BJ (cell line): ENCODE results near the gene KMT2A. TPM values are rescaled to one million over a fixed set of nuclear protein-coding genes. Genes with fewer than 3 reads are reported as not detected.
A peak's percentile ranks its signal among the peaks of the same experiment; 100 is the strongest.

Experiments
- CTCF ChIA-PET: fragments of 350-600 bp; formaldehyde crosslinking; extraction: SDS; loops from one replicate; lab custom pipeline; 2021; ENCODE audit warnings: antibody characterized with exemption, inconsistent platforms; lab: Yijun Ruan, JAX
- POLR2A ChIA-PET: fragments of 300-600 bp; sonication (Branson Sonifier 250); formaldehyde crosslinking; extraction: SDS; loops from one replicate; lab custom pipeline; 2021; ENCODE audit warnings: antibody characterized with exemption; lab: Charles Lee
- DNase-seq: peaks from one replicate; pipeline ENCODE4 v3.0.0-alpha.2; 2011; ENCODE audit warnings: low read depth
- H3K27me3 ChIP-seq: 2 replicates; pipeline ENCODE4 v1.6.0; 2011; ENCODE audit warnings: low read length; ENCODE audit not compliant: control insufficient read depth, insufficient read depth
- H3K36me3 ChIP-seq: 2 replicates; pipeline ENCODE4 v1.5.1; 2011; ENCODE audit warnings: low read length; ENCODE audit not compliant: control insufficient read depth, insufficient read depth
- H3K4me3 ChIP-seq: 2 replicates; pipeline ENCODE4 v1.5.1; 2011; ENCODE audit warnings: low read depth, mild to moderate bottlenecking, control low read depth, low read length
- polyA minus RNA-seq: library from RNA; depleted of rRNA, polyadenylated mRNA; stranded (reverse); fragments of >200 nt; gene quantifications from 2 replicates; pipeline ENCODE4 v1.2.3, GENCODE V29; 2011; rRNA and poly(A)+ RNA removed
- polyA plus RNA-seq: library from polyadenylated mRNA; depleted of rRNA; stranded (reverse); fragments of >200 nt; gene quantifications from 2 replicates; pipeline ENCODE4 v1.2.3, GENCODE V29; 2011; rRNA removed
- TF ChIP-seq, protein P1 (sequence below): IDR thresholded peaks from 2 replicates; pipeline ENCODE4 v1.5.1; 2011; ENCODE audit warnings: low read depth, mild to moderate bottlenecking, control low read depth, inconsistent platforms, low read length, moderate library complexity; ENCODE audit not compliant: insufficient read depth

KMT2A gene
- 19.8 and 21.9 TPM in 2 replicates for polyA plus RNA-seq
- polyA minus RNA-seq = 53.2 and 59.6 TPM in 2 replicates

DNA sequence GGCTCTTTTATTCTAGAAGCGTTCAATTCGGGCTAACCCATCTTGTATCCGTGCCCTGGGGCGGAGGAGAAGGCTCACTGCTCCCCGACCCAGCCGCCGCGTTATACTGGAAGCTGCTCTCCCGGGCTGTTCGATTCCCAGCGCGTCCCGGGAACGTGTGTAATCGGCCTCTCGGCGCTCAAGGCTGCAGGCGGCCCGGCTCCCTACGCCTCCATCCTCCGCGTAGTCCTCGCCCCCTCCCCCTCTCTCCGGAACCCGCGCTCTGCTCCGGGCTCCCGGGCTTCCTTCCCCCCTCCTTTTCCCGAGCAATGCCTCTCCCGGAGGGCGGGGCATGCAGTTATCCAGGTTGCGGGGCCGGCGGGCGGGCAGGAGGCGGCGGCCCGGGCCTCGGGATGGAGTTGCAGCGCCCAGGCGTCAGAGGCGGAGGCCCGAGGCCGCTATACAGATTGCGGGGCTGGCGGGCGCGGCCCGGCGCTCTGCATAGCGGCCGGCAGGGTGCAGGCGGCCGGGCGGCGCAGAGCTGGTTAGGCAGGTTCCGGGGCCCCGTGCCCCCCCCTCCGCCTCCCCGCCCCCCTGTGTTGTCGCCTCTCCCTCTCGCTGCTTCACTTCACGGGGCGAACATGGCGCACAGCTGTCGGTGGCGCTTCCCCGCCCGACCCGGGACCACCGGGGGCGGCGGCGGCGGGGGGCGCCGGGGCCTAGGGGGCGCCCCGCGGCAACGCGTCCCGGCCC, at the start of gene KMT2A:
Gene KMT2A (plus strand): TSS at position 600 of the 732 bp plus-strand sequence. CDS start 21 bp downstream, at position 621.
- Histone ChIP-seq H3K27me3 (no peaks in the 10 kb centered on the region), H3K36me3 (no peaks in the 10 kb centered on the region), H3K4me3 (peak within 1 kb of the TSS; percentile 93)
- peak; percentile 62 for DNase-seq
- ChIA-PET CTCF (interaction anchor here (1.0 to 1.5 kb wide), 4 partner anchors 8 to 52 kb away, joined by 3 to 5 read pairs (median 4); no protein-coding TSS in a partner anchor), POLR2A (interaction anchor here (0.6 kb wide), 1 partner anchor 75 kb away, joined by 3 read pairs; no protein-coding TSS in a partner anchor)
- TF ChIP-seq, protein P1, sequence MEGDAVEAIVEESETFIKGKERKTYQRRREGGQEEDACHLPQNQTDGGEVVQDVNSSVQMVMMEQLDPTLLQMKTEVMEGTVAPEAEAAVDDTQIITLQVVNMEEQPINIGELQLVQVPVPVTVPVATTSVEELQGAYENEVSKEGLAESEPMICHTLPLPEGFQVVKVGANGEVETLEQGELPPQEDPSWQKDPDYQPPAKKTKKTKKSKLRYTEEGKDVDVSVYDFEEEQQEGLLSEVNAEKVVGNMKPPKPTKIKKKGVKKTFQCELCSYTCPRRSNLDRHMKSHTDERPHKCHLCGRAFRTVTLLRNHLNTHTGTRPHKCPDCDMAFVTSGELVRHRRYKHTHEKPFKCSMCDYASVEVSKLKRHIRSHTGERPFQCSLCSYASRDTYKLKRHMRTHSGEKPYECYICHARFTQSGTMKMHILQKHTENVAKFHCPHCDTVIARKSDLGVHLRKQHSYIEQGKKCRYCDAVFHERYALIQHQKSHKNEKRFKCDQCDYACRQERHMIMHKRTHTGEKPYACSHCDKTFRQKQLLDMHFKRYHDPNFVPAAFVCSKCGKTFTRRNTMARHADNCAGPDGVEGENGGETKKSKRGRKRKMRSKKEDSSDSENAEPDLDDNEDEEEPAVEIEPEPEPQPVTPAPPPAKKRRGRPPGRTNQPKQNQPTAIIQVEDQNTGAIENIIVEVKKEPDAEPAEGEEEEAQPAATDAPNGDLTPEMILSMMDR = no peak

DNA sequence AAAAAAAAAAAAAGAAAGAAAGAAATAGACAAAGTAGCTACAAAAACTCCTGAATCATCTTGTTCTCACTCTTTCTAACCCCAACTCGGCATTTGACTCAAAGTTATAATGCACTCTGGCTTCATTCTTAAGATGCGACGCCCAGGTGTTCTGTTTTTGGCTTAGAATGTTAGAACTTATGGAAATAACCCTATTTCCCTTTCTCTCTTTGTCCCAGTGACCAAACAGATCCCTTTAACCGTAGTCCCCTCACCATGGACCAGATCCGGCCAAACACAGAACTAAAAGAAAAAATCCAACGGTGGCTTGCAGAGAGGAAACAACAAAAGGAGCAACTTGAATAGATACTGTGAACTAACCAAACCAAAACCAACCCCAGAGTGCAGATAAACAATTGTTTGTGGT, 40.2 kb upstream of the KMT2A start:
- TF ChIP-seq, protein P1 = no peak
- CTCF ChIA-PET = no interaction called here
- H3K4me3 ChIP-seq = no peak overlapping the region
- no peak for DNase-seq
- H3K36me3 ChIP-seq = peaks cover 2% of the 10 kb centered on the region
- POLR2A ChIA-PET = no interaction called here
- no peaks in the 10 kb centered on the region for H3K27me3 ChIP-seq

DNA sequence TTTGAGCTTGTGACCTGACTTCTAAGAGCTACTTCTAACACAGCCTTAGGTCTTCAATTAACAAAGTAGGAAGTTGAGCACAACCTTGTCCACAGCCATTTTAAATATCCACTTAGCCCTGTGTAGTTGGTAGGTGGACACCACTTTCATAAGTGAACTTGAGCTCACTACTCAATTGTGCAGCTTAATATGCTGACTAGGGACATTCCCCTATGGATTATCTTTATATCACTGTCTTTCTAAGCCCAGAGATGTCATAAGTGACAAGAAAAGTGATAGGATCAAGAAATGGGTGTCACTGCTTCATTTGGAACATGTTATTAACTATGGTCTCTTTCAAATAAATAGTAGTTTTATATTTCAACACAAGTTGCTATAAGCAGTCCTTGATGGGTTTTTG, 38.8 kb upstream of the KMT2A start:
- no peaks in the 10 kb centered on the region for H3K27me3 ChIP-seq
- no peak overlapping the region for H3K4me3 ChIP-seq
- DNase-seq = no peak
- POLR2A ChIA-PET = no interaction called here
- TF ChIP-seq, protein P1 = no peak
- CTCF ChIA-PET = interaction anchor here (0.8 to 1.5 kb wide), 2 partner anchors 21 to 199 kb away, joined by 3 to 5 read pairs; no protein-coding TSS in a partner anchor
- H3K36me3 ChIP-seq = peaks cover 2% of the 10 kb centered on the region

DNA sequence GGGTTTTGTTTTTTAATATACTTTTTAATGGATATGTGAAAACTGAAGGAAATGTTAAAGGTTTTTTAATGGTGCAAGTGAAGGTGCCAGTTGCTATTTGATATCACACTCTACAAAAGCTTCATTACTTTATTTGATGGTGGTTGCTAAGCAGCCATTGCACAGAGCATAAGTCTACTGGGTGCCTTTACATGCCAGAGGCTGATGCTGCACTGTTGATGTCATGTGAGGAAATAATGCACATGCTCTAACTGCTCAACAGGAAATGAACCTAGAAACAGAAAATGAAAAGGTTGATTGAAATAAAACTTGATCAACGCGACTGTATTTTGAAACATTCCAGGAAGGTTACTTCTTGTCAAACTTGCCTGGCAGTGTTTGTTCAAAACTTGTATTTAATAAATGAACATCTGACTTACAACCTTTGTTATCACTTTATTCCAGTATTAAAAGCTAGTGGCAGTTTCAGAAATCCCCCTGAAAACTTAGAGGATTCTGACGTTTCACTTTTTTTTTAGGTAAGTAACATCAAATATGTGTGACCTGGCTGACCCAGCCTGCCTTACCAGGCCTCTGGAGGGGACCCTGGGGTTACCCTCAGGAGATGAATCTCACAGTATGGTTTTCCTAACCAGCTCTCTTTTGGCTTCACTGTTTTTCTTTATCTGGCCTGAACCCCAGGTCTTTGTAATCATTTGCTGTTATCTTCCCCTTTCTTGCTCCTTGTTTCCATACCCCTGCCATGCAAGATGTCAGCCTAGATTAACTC, 37.3 kb upstream of the KMT2A start:
- Histone ChIP-seq H3K27me3 (no peaks in the 10 kb centered on the region), H3K36me3 (peaks cover 2% of the 10 kb centered on the region), H3K4me3 (no peak overlapping the region)
- TF ChIP-seq, protein P1 = no peak
- DNase-seq = no peak
- ChIA-PET POLR2A (no interaction called here), CTCF (interaction anchor here (0.6 kb wide), 2 partner anchors 227 to 1057 kb away, joined by 3 to 4 read pairs; no protein-coding TSS in a partner anchor)
